ENCODE measurements around the gene C7.
"Not testable (repeated sequence)": the region's sequence is repeated elsewhere in the genome, so short reads cannot be mapped to it uniquely, and the experiment has no call there.

Gene C7

GRCh38 chr5:40995801-40996586 is 86.7 kb downstream of the C7 start:
- no peak for DNase-seq

GRCh38 chr5:40999142-40999541 is 89.8 kb downstream of the C7 start:
- DNase-seq = no peak

GRCh38 chr5:40999966-41000365 is 90.7 kb downstream of the C7 start:
- no peak for DNase-seq

- no peak for DNase-seq
These were observed 94.5 kb downstream of the C7 start for GRCh38 chr5:41003670-41004376.

- DNase-seq = no peak
These were observed 95.6 kb downstream of the C7 start for GRCh38 chr5:41004931-41005330.

- no peak for DNase-seq
These were observed 99.9 kb downstream of the C7 start for GRCh38 chr5:41009232-41009631.

GRCh38 chr5:41010572-41010971 is 101.3 kb downstream of the C7 start:
- DNase-seq = no peak

GRCh38 chr5:41012318-41012717 is 103.0 kb downstream of the C7 start:
- no peak for DNase-seq

- not testable (repeated sequence) for DNase-seq
These were observed 113.3 kb downstream of the C7 start for GRCh38 chr5:41022600-41022999.

Measured in NCI-H1694 treated with DMSO at 0.1 percent for 48 hours (cell line).